ENCODE results near the gene SEC61B.

DNA sequence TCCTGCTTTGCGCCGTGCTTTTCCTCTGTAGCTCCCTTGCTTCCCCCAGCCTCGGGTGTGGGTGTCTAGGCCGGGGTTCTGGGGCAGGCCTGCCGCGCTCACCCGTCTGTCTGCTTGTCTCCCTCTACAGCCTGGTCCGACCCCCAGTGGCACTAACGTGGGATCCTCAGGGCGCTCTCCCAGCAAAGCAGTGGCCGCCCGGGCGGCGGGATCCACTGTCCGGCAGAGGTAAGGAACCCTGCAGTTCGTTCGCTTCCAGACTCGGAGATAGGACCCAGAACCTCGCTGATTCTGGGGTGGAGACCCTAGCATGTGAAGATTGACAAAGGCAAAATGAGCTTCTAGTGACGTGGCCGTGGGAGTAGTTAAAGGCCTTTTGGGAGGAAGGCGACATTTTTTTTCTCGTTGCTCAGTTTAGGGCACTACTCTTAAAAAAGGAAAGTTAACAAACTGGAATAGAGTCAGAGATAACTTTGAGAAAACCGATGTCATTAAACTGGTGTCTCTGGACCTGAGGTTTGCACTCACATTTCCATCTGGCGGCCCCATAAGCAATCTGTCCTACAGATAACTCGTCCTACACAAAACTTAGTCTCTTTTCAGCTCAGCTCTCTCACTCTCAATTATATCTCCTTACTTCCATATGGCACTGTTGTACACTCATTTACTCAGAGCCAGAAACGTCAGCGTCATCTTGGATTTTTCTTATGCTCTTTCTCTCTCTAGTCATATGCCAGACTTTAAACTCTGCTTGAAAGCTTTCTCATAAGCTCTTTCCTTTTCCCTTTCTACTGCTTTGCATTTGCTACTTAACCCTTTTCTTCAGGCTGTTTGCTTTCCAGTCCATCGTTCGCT lies 561 bp downstream of the SEC61B start:
- no peak for TF ChIP-seq EZH2 (IDR thresholded peaks at IDR 0.05; ENCODE audit: borderline replicate concordance, control insufficient read depth, low read depth, low read length)
- TF ChIP-seq, protein P1, sequence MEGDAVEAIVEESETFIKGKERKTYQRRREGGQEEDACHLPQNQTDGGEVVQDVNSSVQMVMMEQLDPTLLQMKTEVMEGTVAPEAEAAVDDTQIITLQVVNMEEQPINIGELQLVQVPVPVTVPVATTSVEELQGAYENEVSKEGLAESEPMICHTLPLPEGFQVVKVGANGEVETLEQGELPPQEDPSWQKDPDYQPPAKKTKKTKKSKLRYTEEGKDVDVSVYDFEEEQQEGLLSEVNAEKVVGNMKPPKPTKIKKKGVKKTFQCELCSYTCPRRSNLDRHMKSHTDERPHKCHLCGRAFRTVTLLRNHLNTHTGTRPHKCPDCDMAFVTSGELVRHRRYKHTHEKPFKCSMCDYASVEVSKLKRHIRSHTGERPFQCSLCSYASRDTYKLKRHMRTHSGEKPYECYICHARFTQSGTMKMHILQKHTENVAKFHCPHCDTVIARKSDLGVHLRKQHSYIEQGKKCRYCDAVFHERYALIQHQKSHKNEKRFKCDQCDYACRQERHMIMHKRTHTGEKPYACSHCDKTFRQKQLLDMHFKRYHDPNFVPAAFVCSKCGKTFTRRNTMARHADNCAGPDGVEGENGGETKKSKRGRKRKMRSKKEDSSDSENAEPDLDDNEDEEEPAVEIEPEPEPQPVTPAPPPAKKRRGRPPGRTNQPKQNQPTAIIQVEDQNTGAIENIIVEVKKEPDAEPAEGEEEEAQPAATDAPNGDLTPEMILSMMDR (IDR thresholded peaks at IDR 0.05 in 2 of 3, conservative IDR thresholded peaks at IDR 0.05 in 1 of 3; ENCODE audit: control insufficient read depth in 2 of 3, extremely low read depth in 1 of 3, insufficient read depth in 1 of 3, low read depth in 3 of 3, low read length in 3 of 3): no peak
- TF ChIP-seq, protein P2, sequence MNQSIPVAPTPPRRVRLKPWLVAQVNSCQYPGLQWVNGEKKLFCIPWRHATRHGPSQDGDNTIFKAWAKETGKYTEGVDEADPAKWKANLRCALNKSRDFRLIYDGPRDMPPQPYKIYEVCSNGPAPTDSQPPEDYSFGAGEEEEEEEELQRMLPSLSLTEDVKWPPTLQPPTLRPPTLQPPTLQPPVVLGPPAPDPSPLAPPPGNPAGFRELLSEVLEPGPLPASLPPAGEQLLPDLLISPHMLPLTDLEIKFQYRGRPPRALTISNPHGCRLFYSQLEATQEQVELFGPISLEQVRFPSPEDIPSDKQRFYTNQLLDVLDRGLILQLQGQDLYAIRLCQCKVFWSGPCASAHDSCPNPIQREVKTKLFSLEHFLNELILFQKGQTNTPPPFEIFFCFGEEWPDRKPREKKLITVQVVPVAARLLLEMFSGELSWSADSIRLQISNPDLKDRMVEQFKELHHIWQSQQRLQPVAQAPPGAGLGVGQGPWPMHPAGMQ (IDR thresholded peaks at IDR 0.05; ENCODE audit: borderline replicate concordance): no peak
- TF ChIP-seq, protein P3, sequence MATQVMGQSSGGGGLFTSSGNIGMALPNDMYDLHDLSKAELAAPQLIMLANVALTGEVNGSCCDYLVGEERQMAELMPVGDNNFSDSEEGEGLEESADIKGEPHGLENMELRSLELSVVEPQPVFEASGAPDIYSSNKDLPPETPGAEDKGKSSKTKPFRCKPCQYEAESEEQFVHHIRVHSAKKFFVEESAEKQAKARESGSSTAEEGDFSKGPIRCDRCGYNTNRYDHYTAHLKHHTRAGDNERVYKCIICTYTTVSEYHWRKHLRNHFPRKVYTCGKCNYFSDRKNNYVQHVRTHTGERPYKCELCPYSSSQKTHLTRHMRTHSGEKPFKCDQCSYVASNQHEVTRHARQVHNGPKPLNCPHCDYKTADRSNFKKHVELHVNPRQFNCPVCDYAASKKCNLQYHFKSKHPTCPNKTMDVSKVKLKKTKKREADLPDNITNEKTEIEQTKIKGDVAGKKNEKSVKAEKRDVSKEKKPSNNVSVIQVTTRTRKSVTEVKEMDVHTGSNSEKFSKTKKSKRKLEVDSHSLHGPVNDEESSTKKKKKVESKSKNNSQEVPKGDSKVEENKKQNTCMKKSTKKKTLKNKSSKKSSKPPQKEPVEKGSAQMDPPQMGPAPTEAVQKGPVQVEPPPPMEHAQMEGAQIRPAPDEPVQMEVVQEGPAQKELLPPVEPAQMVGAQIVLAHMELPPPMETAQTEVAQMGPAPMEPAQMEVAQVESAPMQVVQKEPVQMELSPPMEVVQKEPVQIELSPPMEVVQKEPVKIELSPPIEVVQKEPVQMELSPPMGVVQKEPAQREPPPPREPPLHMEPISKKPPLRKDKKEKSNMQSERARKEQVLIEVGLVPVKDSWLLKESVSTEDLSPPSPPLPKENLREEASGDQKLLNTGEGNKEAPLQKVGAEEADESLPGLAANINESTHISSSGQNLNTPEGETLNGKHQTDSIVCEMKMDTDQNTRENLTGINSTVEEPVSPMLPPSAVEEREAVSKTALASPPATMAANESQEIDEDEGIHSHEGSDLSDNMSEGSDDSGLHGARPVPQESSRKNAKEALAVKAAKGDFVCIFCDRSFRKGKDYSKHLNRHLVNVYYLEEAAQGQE (IDR thresholded peaks at IDR 0.05; ENCODE audit: low read depth, low read length): no peak; the same call in 1 of the 2 replicates
- TF ChIP-seq, protein P4, sequence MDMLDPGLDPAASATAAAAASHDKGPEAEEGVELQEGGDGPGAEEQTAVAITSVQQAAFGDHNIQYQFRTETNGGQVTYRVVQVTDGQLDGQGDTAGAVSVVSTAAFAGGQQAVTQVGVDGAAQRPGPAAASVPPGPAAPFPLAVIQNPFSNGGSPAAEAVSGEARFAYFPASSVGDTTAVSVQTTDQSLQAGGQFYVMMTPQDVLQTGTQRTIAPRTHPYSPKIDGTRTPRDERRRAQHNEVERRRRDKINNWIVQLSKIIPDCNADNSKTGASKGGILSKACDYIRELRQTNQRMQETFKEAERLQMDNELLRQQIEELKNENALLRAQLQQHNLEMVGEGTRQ (IDR thresholded peaks at IDR 0.05; ENCODE audit: borderline replicate concordance, low read depth, low read length): no peak
- TF ChIP-seq, protein P5, sequence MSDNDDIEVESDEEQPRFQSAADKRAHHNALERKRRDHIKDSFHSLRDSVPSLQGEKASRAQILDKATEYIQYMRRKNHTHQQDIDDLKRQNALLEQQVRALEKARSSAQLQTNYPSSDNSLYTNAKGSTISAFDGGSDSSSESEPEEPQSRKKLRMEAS (IDR thresholded peaks at IDR 0.05; ENCODE audit: low read depth, low read length): no peak
- TF ChIP-seq POLR2AphosphoS5 (IDR thresholded peaks at IDR 0.05; ENCODE audit: low read length): peak; percentile 2; the same call in 1 of the 2 replicates
- no peak for TF ChIP-seq EP300 (IDR thresholded peaks at IDR 0.05; ENCODE audit: borderline replicate concordance in 1 of 2, control insufficient read depth in 1 of 2, low read depth in 2 of 2, low read length in 2 of 2)
- peak; percentile 22; the same call in 1 of the 2 replicates for TF ChIP-seq POLR2A (IDR thresholded peaks at IDR 0.05; ENCODE audit: low read depth, low read length)
- TF ChIP-seq RELA (IDR thresholded peaks at IDR 0.05; ENCODE audit: borderline replicate concordance, partially characterized antibody): no peak
- no peak for TF ChIP-seq NFIC (IDR thresholded peaks at IDR 0.05; ENCODE audit: low read depth, low read length)
- TF ChIP-seq, protein P6, sequence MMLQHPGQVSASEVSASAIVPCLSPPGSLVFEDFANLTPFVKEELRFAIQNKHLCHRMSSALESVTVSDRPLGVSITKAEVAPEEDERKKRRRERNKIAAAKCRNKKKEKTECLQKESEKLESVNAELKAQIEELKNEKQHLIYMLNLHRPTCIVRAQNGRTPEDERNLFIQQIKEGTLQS (IDR thresholded peaks at IDR 0.05; ENCODE audit: borderline replicate concordance, extremely low read depth, low read depth, low read length): no peak
- TF ChIP-seq NBN (IDR thresholded peaks at IDR 0.05): no peak
- TF ChIP-seq CBFB (IDR thresholded peaks at IDR 0.05; ENCODE audit: low read depth): no peak

Measured in GM12878 (cell line).